HG03095 (cell line): ENCODE results near the gene C4B.
"Not testable (repeated sequence)": the region's sequence is repeated elsewhere in the genome, so short reads cannot be mapped to it uniquely, and the experiment has no call there.

Experiments used
- ATAC-seq: cut with Tn5 transposase; IDR thresholded peaks from one replicate; pipeline ENCODE4 v1.9.1; 2021; ENCODE audit warnings: moderate library complexity; ENCODE audit not compliant: unreplicated experiment

C4B gene

DNA sequence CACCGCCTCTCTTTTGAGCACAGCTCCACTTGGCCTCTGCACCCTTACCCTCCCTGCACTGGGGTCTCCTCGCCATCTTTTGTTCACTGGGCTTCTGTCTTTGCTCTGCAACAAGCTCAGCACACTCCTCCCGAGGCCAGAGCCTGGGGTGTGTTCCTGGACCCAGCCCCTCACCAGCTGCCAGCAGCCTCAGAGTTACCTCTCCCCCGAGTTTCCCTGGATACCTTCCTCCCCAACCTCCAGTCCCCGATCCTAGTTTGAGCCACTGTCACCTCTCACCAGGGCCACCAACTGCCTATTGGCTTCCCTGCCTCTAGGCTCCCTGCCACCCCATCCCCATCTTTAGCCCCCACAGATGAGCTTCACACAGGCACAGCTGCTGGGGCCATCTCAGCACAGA is 36.0 kb downstream of the C4B start:
- ATAC-seq = no peak

DNA sequence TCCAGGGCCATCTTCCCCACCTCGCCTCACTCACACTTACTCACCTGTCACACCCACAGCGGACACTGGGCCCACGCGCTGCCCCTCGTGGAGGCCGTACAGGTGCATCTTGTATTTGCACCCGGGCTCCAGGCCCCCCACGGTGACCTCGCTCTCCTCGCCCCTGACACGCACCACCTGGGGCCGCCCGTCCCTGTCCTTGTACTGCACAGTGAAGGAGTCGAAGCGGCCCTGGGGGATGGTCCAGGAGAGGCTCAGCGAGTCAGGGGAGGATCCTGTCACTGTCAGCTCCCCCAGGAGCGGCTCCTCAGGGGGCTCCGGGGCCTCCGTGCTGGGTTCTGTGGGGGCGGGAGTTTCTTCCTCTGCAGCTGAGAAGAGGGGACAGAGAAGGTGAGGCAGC is 38.0 kb downstream of the C4B start:
- not testable (repeated sequence) for ATAC-seq

DNA sequence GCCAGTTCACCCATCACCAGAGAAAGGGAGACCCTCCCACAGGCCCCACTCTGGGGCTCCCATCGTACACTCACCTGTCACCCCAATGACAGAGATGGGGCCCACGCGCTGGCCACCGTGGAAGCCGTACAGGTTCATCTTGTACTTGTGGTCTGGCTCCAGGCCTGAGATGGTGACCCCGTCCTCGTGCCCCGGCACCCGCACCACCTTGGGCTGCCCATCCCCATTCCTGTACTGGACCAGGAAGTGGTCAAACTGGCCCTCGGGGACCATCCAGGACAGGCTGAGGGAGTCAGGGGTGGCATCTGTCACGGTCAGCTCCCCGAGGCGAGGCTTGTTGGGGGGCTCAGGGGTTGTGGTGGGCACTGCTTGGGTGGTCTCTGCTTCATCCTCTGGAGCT is 38.7 kb downstream of the C4B start:
- ATAC-seq = not testable (repeated sequence)

DNA sequence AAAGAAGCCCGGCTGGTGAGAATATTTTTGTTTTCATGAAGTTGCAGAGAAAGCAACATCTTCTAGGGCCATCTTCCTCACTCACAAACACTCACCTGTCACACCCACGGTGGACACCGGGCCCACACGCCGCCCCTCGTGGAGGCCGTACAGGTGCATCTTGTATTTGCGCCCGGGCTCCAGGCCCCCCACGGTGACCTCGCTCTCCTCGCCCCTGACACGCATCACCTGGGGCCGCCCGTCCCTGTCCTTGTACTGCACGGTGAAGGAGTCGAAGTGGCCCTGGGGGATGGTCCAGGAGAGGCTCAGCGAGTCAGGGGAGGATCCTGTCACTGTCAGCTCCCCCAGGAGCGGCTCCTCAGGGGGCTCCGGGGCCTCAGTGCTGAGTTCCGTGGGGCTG is 41.2 kb downstream of the C4B start:
- not testable (repeated sequence) for ATAC-seq

DNA sequence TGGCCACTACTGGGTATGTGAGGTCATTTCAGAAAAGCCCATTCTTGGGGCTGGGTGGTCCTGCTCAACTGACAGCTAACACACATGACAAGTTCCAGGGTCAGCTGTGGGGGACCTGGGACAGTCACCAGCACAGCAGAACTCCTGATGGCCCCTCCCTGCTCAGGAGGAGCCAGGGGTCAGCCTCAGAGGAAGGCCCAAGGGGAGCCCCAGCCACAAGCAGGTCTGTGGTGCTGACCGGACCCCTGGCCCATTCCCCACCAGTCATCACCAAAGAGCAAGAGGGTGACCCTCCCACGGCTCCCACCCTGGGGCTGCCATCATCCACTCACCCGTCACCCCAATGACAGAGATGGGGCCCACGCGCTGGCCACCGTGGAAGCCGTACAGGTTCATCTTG is 41.7 kb downstream of the C4B start:
- ATAC-seq = no peak

DNA sequence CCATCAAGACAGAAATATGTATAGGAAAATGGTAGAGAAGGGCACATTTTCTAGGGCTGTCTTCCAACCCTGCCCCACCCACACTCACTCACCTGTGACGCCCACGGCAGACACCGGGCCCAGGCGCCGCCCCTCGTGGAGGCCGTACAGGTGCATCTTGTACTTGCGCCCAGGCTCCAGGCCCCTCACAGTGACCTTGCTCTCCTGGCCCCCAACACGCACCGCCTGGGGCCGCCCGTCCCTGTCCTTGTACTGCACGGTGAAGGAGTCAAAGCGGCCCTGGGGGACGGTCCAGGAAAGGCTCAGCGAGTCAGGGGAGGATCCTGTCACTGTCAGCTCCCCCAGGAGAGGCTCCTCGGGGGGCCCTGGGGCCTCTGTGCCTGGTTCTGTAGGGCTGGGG is 43.4 kb downstream of the C4B start:
- no peak for ATAC-seq

DNA sequence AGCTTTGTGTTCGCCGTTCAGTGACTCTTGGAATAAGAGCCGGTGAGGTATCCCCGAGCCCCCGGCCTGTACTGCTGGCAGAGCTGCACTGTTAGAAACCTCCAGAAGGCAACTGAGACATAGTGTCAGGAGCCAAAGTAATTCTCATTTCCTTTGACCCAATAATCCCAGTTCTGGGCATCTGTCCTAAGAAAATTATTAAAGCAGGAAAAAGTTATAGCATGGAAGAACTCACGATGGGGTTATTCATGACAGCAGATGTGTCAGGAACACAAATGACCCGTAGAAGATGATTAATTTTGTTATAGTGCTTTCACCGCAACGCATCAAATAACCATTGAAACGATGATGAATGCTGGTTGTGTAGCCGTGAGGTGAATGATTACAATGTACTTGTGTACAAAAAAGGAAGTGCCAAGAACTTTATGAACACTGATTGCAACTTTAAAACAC is 43.9 kb downstream of the C4B start:
- ATAC-seq = no peak

DNA sequence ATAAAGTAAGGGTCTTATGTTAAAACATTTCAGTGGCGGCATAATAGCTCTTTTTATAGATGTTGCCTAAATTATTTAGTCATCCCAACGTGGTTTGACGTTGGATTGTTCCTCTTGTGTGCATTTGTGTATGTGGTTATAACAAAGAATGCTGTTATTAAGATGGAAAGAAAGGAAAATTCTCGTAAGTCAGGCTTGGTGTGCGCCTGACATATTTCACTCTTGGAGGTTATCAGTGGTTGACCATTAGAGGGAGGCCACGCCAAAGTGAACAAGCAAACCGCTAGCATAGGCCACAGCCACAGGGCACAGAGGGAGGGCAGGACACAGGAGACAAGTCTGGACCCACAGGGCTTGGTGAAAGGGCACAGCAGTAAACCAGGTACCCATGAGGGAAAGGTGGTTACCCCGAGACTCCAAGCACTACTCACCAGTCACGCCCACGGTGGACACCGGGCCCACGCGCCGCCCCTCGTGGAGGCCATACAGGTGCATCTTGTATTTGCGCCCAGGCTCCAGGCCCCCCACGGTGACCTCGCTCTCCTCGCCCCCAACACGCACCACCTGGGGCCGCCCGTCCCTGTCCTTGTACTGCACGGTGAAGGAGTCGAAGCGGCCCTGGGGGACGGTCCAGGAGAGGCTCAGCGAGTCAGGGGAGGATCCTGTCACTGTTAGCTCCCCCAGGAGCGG is 46.5 kb downstream of the C4B start:
- ATAC-seq = no peak

DNA sequence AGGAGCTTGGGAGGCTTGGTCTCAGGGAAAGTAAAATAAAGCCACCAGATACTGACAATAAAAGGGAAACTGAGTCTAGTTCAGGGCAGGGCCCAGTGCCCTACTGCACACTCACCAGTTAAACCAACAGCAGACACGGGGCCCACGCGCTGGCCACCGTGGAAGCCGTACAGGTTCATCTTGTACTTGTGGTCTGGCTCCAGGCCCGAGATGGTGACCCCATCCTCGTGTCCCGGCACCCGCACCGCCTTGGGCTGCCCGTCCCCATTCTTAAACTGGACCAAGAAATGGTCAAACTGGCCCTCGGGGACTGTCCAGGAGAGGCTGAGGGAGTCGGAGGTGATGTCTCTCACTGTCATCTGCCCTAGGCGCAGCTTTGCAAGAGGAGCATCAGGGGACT is 50.1 kb downstream of the C4B start:
- ATAC-seq = no peak

DNA sequence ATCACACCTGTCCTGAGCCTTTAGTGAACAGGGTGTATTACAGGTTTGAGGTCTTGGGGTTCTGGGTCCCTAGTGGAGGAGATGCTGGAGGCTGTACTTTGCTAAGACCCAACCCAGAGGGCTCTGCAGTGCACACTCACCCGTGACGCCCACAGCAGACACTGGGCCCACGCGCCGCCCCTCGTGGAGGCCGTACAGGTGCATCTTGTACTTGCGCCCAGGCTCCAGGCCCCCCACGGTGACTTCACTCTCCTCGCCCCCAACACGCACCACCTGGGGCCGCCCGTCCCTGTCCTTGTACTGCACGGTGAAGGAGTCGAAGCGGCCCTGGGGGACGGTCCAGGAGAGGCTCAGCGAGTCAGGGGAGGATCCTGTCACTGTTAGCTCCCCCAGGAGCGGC is 52.9 kb downstream of the C4B start:
- ATAC-seq = not testable (repeated sequence)

DNA sequence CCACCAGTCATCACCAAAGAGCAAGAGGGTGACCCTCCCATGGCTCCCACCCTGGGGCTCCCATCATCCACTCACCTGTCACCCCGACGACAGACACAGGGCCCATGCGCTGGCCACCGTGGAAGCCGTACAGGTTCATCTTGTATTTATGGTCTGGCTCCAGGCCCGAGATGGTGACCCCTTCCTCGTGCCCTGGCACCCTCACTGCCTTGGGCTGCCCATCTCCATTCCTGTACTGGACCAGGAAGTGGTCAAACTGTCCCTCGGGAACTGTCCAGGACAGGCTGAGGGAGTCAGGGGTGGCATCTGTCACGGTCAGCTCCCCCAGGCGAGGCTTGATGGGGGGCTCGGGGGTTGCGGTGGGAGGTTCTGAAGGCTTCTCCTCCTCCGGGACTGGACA is 53.7 kb downstream of the C4B start:
- not testable (repeated sequence) for ATAC-seq

DNA sequence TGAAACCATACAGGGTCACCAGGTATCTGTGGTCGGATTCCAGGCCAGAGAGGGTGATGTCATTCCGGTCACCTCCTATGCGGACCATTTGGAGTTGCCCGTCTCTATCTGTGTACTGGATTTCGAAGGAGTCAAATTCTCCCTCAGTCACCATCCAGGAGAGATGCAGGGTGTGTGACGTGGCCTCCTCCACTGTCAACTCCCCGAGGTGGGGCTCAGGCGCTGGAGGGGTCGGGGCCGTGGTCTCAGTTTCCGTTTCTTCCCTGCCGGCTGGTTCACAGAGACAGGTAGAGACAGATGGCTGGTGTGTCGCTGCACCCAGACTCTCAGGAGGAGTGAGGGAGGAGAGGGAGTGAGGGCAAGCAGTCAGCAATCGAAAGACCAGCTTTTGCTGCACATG is 54.3 kb downstream of the C4B start:
- no peak for ATAC-seq

DNA sequence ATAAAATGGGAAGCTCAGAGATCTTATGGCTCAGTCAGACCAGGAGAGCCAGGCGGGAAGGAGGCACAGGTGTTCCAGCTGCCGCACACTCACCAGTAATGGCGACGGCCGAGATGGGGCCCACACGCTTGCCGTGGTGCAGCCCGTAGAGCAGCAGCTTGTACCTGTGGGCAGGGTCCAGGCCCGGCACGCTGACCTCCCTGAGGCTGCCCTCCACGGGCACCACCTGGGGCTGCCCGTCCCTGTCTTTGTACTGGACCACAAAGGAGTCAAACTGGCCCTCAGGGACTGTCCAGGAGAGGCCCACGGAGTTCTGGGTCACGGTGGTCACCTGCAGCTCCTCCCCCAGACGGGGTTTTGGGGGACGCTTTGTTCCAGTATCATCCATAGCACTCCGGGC is 54.9 kb downstream of the C4B start:
- no peak for ATAC-seq

DNA sequence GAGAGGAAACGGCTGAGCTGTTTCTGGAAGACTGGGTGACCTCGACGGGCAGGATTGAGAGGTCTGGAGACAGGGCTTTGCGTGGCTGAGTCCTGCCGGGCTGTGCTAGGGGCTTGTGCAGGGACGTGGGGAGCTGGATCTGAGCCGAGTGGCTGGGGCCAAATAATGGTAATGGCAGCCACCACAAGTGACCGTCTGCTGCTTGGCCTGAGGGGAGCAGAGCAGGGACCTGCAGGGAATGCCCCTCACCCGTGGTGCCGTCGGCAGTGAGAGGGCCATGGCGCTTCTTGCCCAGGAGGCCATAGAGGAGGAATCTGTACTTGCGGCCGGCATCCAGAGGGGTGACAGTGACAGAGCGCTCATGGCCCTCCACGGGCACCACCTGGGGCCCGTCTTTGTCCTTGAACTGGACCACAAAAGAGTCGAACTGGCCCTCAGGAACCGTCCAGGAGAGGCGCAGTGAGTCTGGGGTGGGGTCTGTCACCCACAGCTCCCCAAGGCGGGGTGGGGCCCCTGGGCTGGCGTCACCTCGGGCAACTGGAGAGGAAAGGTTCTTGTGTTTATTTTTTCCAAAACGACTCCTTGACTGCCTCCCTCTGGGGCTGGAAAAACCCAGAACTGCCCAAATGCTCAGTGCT is 55.4 kb downstream of the C4B start:
- ATAC-seq = no peak

DNA sequence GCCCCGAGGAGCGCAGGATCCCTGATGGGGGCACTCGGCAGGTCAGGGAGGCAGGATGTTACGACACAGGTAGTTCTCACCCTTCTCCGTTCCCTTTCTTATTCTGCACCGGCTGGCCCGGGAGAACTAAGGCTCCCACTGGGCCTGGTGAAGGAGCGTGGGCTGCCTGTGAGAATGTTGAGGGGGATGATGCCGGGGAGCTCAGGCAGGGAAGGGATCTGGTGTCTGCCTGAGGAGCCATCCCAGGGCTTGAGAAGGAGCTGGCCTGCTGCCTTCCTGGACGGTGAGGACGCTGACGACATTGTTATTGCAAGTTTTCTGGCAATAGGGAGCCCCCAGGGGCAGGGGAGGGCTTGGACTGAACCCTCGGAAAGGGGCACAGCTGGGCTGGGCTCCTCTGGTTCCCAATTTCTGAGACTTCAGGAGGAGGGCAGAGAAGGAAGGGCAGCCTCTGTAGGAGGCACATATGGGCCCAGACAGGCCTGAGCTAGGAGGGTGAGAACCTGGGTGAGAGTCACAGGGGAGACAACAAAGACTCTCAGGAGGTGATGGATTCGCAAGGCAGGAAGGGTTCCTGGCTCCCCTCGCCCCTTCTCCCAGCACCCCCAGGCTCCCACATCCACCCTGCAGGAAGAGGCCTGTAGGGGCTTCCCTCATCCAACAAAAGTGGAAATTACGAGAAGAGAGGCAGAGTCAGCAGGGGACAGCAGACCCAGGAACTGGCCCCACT is 56.4 kb downstream of the C4B start:
- ATAC-seq = no peak

DNA sequence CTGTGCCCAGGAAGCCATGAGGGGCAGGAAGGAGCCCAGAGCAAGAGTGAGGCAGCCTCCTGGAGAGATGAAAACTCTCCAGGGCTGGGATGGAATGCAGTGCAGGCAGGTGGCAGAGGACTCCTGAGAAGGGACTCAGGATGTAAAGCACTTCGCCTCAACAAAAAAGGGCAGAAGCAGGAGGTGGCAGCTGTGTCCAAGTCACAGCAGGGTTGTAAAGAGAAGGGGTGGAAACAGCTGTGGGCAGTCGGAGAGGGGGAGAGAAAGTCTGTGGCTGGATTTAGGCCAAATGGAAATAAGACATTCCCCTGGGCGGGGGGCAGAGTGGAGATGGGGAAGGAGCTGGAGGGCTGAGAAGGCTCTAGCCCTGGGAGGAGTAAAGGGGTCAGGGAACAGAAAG is 58.5 kb downstream of the C4B start:
- ATAC-seq = no peak

DNA sequence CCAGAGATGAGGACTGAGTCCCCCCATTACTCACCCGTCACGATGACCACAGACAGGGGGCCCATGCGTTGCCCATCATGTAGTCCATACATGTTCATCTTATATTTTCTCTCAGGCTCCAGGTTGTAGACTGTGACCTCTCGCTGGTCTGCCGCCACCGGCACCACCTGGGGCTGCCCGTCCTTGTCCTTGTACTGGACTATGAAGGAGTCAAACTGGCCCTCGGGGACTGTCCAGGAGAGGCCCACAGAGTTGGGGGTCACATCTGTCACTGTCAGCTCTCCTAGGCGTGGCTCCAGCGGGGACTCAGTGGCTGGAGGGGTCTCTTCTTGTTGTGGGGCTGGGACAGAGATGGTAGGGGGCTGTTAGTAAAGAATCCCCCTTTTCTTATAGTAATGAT is 59.0 kb downstream of the C4B start:
- ATAC-seq = no peak

DNA sequence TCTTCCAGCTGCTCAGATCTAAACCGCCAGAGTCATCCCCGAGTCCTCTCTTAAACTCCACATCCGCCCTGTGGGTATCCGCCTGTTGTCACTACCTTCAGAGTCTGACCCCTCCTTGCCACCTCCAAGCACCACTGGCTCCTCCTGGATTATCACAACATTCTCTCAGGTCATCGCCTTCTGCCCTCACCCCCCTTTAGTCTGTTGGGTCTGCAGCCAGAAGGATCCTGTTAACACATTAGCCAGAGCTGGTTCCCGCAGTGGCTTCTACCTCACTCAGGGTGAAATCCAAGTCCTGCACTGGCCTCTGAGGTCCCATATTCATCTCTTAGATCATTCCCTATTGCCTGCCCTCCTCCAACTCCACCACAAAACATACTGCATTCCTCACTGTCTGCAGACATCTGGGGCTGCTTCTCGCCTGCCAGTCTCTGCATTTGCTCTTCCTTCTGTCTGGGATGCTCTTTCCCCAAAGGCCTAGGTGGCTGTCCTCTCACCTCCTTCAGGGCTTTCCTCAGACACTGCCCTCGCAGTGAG is 60.5 kb downstream of the C4B start:
- no peak for ATAC-seq

DNA sequence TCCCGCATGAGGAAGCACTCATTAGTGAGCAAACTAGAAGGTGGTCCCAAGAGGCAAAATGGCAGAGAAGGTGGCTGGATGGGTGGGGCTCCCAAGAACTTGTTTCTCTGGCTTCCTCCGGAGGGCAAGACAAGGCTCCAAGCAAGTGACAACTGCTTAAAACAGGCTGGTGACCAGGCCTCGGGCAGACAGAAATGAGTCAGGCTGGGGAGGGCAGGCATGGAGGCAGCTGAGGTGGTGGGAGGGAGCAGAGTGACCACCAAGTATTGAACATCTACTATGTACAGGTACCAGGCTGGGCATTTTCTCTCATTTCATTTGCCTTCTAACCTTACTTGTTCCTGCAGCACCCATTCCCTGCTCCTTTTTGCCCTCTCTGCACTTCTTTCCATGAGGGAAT is 61.2 kb downstream of the C4B start:
- no peak for ATAC-seq

DNA sequence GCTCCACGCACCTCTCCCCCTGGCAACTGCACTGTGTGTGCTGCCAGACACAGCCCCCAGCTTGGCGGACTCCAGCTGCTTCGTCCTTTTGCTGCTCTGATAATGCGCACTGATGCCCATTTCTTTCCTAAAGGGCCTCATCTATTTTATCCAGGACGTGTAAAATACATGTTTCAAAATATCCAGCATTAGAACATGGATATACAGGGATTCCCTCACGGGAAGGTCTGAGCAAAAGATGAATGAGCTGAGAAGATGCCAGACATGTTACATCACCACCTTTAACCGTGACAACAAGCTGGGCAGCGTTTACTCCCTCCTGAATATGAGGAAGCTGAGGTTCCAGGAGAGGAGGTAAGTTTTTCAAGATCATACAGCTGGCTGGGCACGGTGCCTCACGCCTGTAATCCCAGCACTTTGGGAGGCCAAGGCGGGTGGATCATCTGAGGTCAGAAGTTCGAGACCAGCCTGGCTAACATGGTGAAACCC is 61.8 kb downstream of the C4B start:
- no peak for ATAC-seq

DNA sequence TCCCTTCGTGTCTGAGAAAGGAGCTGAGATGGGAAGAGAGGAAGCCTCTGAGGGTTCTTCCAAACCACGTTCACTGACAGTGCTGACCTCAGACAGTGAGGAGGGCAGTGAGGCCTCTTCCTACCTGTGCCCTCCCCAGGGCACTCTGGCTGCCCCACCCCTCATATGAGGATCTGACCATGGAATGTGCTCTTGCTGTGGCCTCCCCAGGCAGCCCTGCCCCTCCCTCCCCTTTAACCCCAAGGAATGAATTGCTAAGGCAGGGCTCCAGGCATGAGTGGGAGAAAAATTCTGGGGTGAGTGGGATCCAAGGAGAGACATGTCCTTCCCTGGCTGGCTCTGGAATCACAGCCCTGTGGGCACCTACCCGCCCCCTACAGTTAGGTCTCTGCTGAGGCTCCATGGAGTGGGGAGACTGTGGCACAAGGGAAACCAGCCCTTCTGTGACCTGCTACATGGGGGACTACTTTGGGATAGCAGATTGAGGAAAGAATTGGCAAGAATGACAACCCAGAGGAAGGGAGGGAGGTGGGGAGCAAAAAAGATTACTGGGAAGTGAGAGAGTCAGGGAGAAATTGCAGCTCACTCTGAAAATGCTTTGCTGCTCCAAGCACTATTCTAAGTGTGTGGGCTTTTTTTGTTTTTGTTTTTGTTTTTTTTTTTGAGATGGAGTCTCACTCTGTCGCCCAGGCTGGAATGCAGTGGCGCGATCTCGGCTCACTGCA is 65.1 kb downstream of the C4B start:
- ATAC-seq = no peak
